Measurements from ENCODE around the gene PDE3A. TPM values are rescaled to one million over a fixed set of nuclear protein-coding genes. Genes with fewer than 3 reads are reported as not detected.

Gene PDE3A
- total RNA-seq, 1 donor from 2014 or later: 0.14 TPM

GRCh38 chr12:20415028-20415427, 46.7 kb downstream of the PDE3A start:
- intact Hi-C loops (cut with micrococcal nuclease): no loop called here
- Mint-ChIP-seq H3K27me3 (ENCODE audit: low read depth) (no peaks in the 10 kb centered on the region), H3K36me3 (ENCODE audit: low read depth) (no peaks in the 10 kb centered on the region), H3K4me3 (ENCODE audit: low read depth) (no peak overlapping the region), H3K27ac (no peak overlapping the region), H3K4me1 (ENCODE audit: low read depth) (no peaks in the 10 kb centered on the region), H3K9me3 (no peaks in the 10 kb centered on the region)
- DNase-seq (ENCODE audit: low spot score): no peak

GRCh38 chr12:20415641-20416040, 47.3 kb downstream of the PDE3A start:
- Mint-ChIP-seq H3K4me1 (ENCODE audit: low read depth) (no peaks in the 10 kb centered on the region), H3K36me3 (ENCODE audit: low read depth) (no peaks in the 10 kb centered on the region), H3K27me3 (ENCODE audit: low read depth) (no peaks in the 10 kb centered on the region), H3K27ac (no peak overlapping the region), H3K9me3 (no peaks in the 10 kb centered on the region), H3K4me3 (ENCODE audit: low read depth) (no peak overlapping the region)
- DNase-seq (ENCODE audit: low spot score): no peak
- intact Hi-C loops (cut with micrococcal nuclease): no loop called here

GRCh38 chr12:20420557-20420956, 52.2 kb downstream of the PDE3A start:
- H3K27me3 Mint-ChIP-seq (ENCODE audit: low read depth): no peaks in the 10 kb centered on the region
- H3K4me1 Mint-ChIP-seq (ENCODE audit: low read depth): no peaks in the 10 kb centered on the region
- intact Hi-C loops (cut with micrococcal nuclease): no loop called here
- no peak overlapping the region for H3K27ac Mint-ChIP-seq
- no peaks in the 10 kb centered on the region for H3K9me3 Mint-ChIP-seq
- no peaks in the 10 kb centered on the region for H3K36me3 Mint-ChIP-seq (ENCODE audit: low read depth)
- DNase-seq (ENCODE audit: low spot score): no peak
- no peak overlapping the region for H3K4me3 Mint-ChIP-seq (ENCODE audit: low read depth)

- no peaks in the 10 kb centered on the region for H3K36me3 Mint-ChIP-seq (ENCODE audit: low read depth)
- no peak overlapping the region for H3K4me3 Mint-ChIP-seq (ENCODE audit: low read depth)
- DNase-seq (ENCODE audit: low spot score): no peak
- H3K27me3 Mint-ChIP-seq (ENCODE audit: low read depth): no peaks in the 10 kb centered on the region
- intact Hi-C loops (cut with micrococcal nuclease): no loop called here
- no peaks in the 10 kb centered on the region for H3K9me3 Mint-ChIP-seq
- H3K27ac Mint-ChIP-seq: no peak overlapping the region
- H3K4me1 Mint-ChIP-seq (ENCODE audit: low read depth): no peaks in the 10 kb centered on the region
Measured at GRCh38 chr12:20421421-20421820, 53.1 kb downstream of the PDE3A start.

GRCh38 chr12:20423557-20423956, 55.2 kb downstream of the PDE3A start:
- Mint-ChIP-seq H3K4me1 (ENCODE audit: low read depth) (no peaks in the 10 kb centered on the region), H3K36me3 (ENCODE audit: low read depth) (no peaks in the 10 kb centered on the region), H3K4me3 (ENCODE audit: low read depth) (no peak overlapping the region), H3K9me3 (no peaks in the 10 kb centered on the region), H3K27ac (no peak overlapping the region), H3K27me3 (ENCODE audit: low read depth) (no peaks in the 10 kb centered on the region)
- no peak for DNase-seq (ENCODE audit: low spot score)
- intact Hi-C loops (cut with micrococcal nuclease): no loop called here

- Mint-ChIP-seq H3K27ac (no peak overlapping the region), H3K4me3 (ENCODE audit: low read depth) (no peak overlapping the region), H3K9me3 (no peaks in the 10 kb centered on the region), H3K36me3 (ENCODE audit: low read depth) (no peaks in the 10 kb centered on the region), H3K4me1 (ENCODE audit: low read depth) (no peaks in the 10 kb centered on the region), H3K27me3 (ENCODE audit: low read depth) (no peaks in the 10 kb centered on the region)
- intact Hi-C loops (cut with micrococcal nuclease): no loop called here
- DNase-seq (ENCODE audit: low spot score): no peak
Measured at GRCh38 chr12:20424841-20425240, 56.5 kb downstream of the PDE3A start.

- Mint-ChIP-seq H3K4me1 (ENCODE audit: low read depth) (no peaks in the 10 kb centered on the region), H3K4me3 (ENCODE audit: low read depth) (no peak overlapping the region), H3K36me3 (ENCODE audit: low read depth) (no peaks in the 10 kb centered on the region), H3K27me3 (ENCODE audit: low read depth) (no peaks in the 10 kb centered on the region), H3K9me3 (no peaks in the 10 kb centered on the region), H3K27ac (no peak overlapping the region)
- intact Hi-C loops (cut with micrococcal nuclease): no loop called here
- DNase-seq (ENCODE audit: low spot score): no peak
Measured at GRCh38 chr12:20426191-20426590, 57.9 kb downstream of the PDE3A start.

GRCh38 chr12:20426957-20427356, 58.6 kb downstream of the PDE3A start:
- no peak for DNase-seq (ENCODE audit: low spot score)
- no peak overlapping the region for H3K4me3 Mint-ChIP-seq (ENCODE audit: low read depth)
- H3K36me3 Mint-ChIP-seq (ENCODE audit: low read depth): no peaks in the 10 kb centered on the region
- H3K9me3 Mint-ChIP-seq: no peaks in the 10 kb centered on the region
- H3K27me3 Mint-ChIP-seq (ENCODE audit: low read depth): no peaks in the 10 kb centered on the region
- no peak overlapping the region for H3K27ac Mint-ChIP-seq
- no peaks in the 10 kb centered on the region for H3K4me1 Mint-ChIP-seq (ENCODE audit: low read depth)
- intact Hi-C loops (cut with micrococcal nuclease): no loop called here

GRCh38 chr12:20429852-20430251, 61.5 kb downstream of the PDE3A start:
- intact Hi-C loops (cut with micrococcal nuclease): no loop called here
- no peaks in the 10 kb centered on the region for H3K4me1 Mint-ChIP-seq (ENCODE audit: low read depth)
- DNase-seq (ENCODE audit: low spot score): no peak
- no peaks in the 10 kb centered on the region for H3K36me3 Mint-ChIP-seq (ENCODE audit: low read depth)
- H3K27ac Mint-ChIP-seq: no peak overlapping the region
- H3K9me3 Mint-ChIP-seq: no peaks in the 10 kb centered on the region
- H3K4me3 Mint-ChIP-seq (ENCODE audit: low read depth): no peak overlapping the region
- no peaks in the 10 kb centered on the region for H3K27me3 Mint-ChIP-seq (ENCODE audit: low read depth)

GRCh38 chr12:20432290-20432689, 64.0 kb downstream of the PDE3A start:
- H3K9me3 Mint-ChIP-seq: no peaks in the 10 kb centered on the region
- intact Hi-C loops (cut with micrococcal nuclease): no loop called here
- no peak overlapping the region for H3K4me3 Mint-ChIP-seq (ENCODE audit: low read depth)
- no peak for DNase-seq (ENCODE audit: low spot score)
- H3K27me3 Mint-ChIP-seq (ENCODE audit: low read depth): no peaks in the 10 kb centered on the region
- no peaks in the 10 kb centered on the region for H3K36me3 Mint-ChIP-seq (ENCODE audit: low read depth)
- no peak overlapping the region for H3K27ac Mint-ChIP-seq
- H3K4me1 Mint-ChIP-seq (ENCODE audit: low read depth): no peaks in the 10 kb centered on the region

GRCh38 chr12:20434996-20435395, 66.7 kb downstream of the PDE3A start:
- H3K9me3 Mint-ChIP-seq: no peaks in the 10 kb centered on the region
- H3K27ac Mint-ChIP-seq: no peak overlapping the region
- no peak overlapping the region for H3K4me3 Mint-ChIP-seq (ENCODE audit: low read depth)
- no peaks in the 10 kb centered on the region for H3K27me3 Mint-ChIP-seq (ENCODE audit: low read depth)
- intact Hi-C loops (cut with micrococcal nuclease): no loop called here
- H3K36me3 Mint-ChIP-seq (ENCODE audit: low read depth): no peaks in the 10 kb centered on the region
- DNase-seq (ENCODE audit: low spot score): no peak
- H3K4me1 Mint-ChIP-seq (ENCODE audit: low read depth): no peaks in the 10 kb centered on the region

GRCh38 chr12:20436316-20436715, 68.0 kb downstream of the PDE3A start:
- no peak for DNase-seq (ENCODE audit: low spot score)
- no peaks in the 10 kb centered on the region for H3K27me3 Mint-ChIP-seq (ENCODE audit: low read depth)
- intact Hi-C loops (cut with micrococcal nuclease): no loop called here
- H3K9me3 Mint-ChIP-seq: no peaks in the 10 kb centered on the region
- H3K36me3 Mint-ChIP-seq (ENCODE audit: low read depth): no peaks in the 10 kb centered on the region
- no peak overlapping the region for H3K27ac Mint-ChIP-seq
- H3K4me3 Mint-ChIP-seq (ENCODE audit: low read depth): no peak overlapping the region
- no peaks in the 10 kb centered on the region for H3K4me1 Mint-ChIP-seq (ENCODE audit: low read depth)

- Mint-ChIP-seq H3K9me3 (no peaks in the 10 kb centered on the region), H3K4me3 (ENCODE audit: low read depth) (no peak overlapping the region), H3K27me3 (ENCODE audit: low read depth) (no peaks in the 10 kb centered on the region), H3K36me3 (ENCODE audit: low read depth) (no peaks in the 10 kb centered on the region), H3K4me1 (ENCODE audit: low read depth) (no peaks in the 10 kb centered on the region), H3K27ac (no peak overlapping the region)
- intact Hi-C loops (cut with micrococcal nuclease): no loop called here
- no peak for DNase-seq (ENCODE audit: low spot score)
Measured at GRCh38 chr12:20438299-20438779, 70.0 kb downstream of the PDE3A start.

GRCh38 chr12:20439626-20440025, 71.3 kb downstream of the PDE3A start:
- no peak for DNase-seq (ENCODE audit: low spot score)
- Mint-ChIP-seq H3K4me3 (ENCODE audit: low read depth) (no peak overlapping the region), H3K9me3 (no peaks in the 10 kb centered on the region), H3K36me3 (ENCODE audit: low read depth) (no peaks in the 10 kb centered on the region), H3K4me1 (ENCODE audit: low read depth) (no peaks in the 10 kb centered on the region), H3K27me3 (ENCODE audit: low read depth) (no peaks in the 10 kb centered on the region), H3K27ac (no peak overlapping the region)
- intact Hi-C loops (cut with micrococcal nuclease): no loop called here

Data from activated T-helper 2 cell treated with anti-CD3 and anti-CD28 coated beads, Interferon-gamma antibody, Interleukin-2, Interleukin-4, amounts not matched to agents 10 μg/mL and 5 μg/mL and 100 μg/mL, durations not matched to agents 14 hours and 24 hours and 36 hours (primary cell).